Left colon (tissue), 2 donors: ENCODE results near the gene ALPK3. TPM values are rescaled to one million over a fixed set of nuclear protein-coding genes. Genes with fewer than 3 reads are reported as not detected.

Source experiments
- ATAC-seq: fragments of 200-7000 bp; cut with Tn5 transposase; one replicate; pipeline ENCODE4 v1.9.1; 2020; ENCODE audit warnings: mild to moderate bottlenecking, moderate library complexity
- DNase-seq, 2 donors: peaks; one replicate each; pipeline ENCODE4 v3.0.0-alpha.2; 2020
- intact Hi-C, 2 donors: fragments of 100-400 bp; cut with DNase I in 1 of 2; cut with micrococcal nuclease in 1 of 2; formaldehyde crosslinking; loops; one replicate each; pipeline versions ENCODE4 v1.11.2 to v1.14.0; 2022; cut with DNase I, micrococcal nuclease
- total RNA-seq, 2 donors: library from RNA; stranded (reverse); fragmentation: NEBNext Ultra II Directional; extraction: Animal tissue kit (Norgen Biotek cat#: 25700); gene quantifications; one replicate each; pipeline ENCODE4 v1.2.1, GENCODE V29; 2021
- donor health status: DM: no; HTN: no; CAD: no.
- donor health status: DM: yes; HTN: yes; CAD: no.

ALPK3 gene
- total RNA-seq, 2 donors from 2014 or later, result 1.0 to 1.1 TPM

- ATAC-seq (peak; percentile 23), DNase-seq (no peak)
- intact Hi-C loops, result no loop called here
These were observed 1.3 kb downstream of the ALPK3 start for GRCh38 chr15:84818261-84819131.

DNA sequence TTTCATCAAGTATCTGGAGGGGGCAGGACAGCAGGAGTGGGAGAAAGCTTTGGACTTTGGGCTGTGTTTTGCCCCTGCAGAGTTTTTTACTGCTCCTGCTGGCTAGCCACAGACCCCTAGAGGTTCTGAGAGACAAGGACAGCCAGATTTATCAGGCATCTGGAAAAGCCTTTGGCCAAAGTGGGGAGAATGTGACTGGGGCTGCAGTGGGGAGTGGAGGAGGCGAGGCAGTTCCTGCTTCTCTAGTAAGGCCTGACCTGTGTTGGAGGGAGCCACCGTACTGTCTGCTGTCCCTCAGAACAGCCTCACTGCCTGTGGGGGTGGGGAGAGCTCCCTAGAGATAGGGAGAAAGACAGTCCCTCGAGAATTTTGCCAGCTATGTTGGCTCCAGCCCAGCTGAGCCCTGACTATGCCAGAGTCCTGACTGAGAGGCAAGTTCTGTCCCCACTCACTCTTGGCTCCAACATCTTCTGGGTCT is 2.2 kb downstream of the ALPK3 start:
- intact Hi-C loops, result no loop called here
- ATAC-seq (no peak), DNase-seq (no peak)

GRCh38 chr15:84819791-84820190 is 2.6 kb downstream of the ALPK3 start:
- DNase-seq, result peak in 1 of 2 donors; percentile 13
- intact Hi-C loops, result no loop called here
- ATAC-seq, result no peak

- ATAC-seq, result no peak
- intact Hi-C loops, result no loop called here
- no peak for DNase-seq
These were observed 4.4 kb downstream of the ALPK3 start for GRCh38 chr15:84821501-84822021.

- DNase-seq, result no peak
- intact Hi-C loops, result no loop called here
- no peak for ATAC-seq
These were observed 5.6 kb downstream of the ALPK3 start for GRCh38 chr15:84822653-84823281.

GRCh38 chr15:84823282-84823878 is 6.2 kb downstream of the ALPK3 start:
- ATAC-seq, result no peak
- peak in 1 of 2 donors; percentile 8 for DNase-seq
- intact Hi-C loops, result no loop called here

GRCh38 chr15:84824260-84825007 is 7.3 kb downstream of the ALPK3 start:
- no peak for DNase-seq
- ATAC-seq, result no peak
- intact Hi-C loops, result no loop called here

- DNase-seq, result peak in 1 of 2 donors; percentile 59
- peak; percentile 93 for ATAC-seq
- intact Hi-C loops, result no loop called here
These were observed 9.2 kb downstream of the ALPK3 start for GRCh38 chr15:84826369-84826823.

GRCh38 chr15:84827246-84827645 is 10.1 kb downstream of the ALPK3 start:
- ATAC-seq (no peak), DNase-seq (no peak)
- intact Hi-C loops, result no loop called here

GRCh38 chr15:84828086-84828908 is 11.1 kb downstream of the ALPK3 start:
- ATAC-seq (no peak), DNase-seq (no peak)
- intact Hi-C loops, result no loop called here

- ATAC-seq, result peak; percentile 36
- no peak for DNase-seq
- intact Hi-C loops, result no loop called here
These were observed 12.3 kb downstream of the ALPK3 start for GRCh38 chr15:84829428-84829827.

GRCh38 chr15:84830036-84830435 is 12.9 kb downstream of the ALPK3 start:
- ATAC-seq, result no peak
- no peak for DNase-seq
- intact Hi-C loops, result no loop called here

DNA sequence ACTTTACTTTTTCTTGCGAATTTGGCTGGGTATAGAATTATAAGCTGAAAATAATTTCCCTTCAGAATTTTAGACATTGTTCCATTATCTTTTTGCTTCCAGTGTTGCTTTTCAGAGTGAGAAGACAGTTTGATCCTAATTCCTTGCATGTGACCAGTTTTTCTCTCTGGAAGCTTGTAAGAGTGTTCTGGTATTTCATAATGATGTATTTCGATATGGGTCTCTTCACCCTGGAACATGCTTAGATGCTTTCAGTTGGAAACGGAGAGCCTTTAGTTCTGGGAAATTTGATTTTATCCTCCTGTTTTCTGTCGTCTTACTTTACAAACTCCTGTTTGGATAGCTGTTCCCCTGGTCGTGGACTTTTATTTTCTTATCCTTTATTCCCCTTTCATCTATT is 13.9 kb downstream of the ALPK3 start:
- intact Hi-C loops, result no loop called here
- DNase-seq (no peak), ATAC-seq (no peak)

DNA sequence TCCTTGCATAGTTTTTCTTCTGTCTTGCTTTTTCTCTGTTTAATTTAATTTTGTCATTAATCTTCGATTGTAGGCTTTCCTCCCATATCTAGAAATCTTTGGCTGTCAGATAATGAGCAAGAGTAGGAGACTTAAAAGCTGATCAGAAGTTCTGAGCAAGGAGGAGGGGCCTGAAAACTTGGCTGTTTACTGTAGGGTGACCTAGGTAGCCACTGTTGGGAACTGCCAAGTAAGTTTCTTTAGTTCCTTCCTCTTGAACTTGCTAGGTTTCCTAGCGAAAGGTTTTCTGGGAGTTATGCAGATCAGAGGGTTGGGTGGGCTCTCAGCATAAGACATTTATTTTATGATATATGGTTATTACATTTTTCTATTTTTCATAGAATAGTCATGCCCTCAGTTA is 14.5 kb downstream of the ALPK3 start:
- no peak for ATAC-seq
- intact Hi-C loops, result no loop called here
- no peak for DNase-seq

GRCh38 chr15:84832448-84833040 is 15.4 kb downstream of the ALPK3 start:
- intact Hi-C loops, result no loop called here
- no peak for DNase-seq
- ATAC-seq, result no peak

DNA sequence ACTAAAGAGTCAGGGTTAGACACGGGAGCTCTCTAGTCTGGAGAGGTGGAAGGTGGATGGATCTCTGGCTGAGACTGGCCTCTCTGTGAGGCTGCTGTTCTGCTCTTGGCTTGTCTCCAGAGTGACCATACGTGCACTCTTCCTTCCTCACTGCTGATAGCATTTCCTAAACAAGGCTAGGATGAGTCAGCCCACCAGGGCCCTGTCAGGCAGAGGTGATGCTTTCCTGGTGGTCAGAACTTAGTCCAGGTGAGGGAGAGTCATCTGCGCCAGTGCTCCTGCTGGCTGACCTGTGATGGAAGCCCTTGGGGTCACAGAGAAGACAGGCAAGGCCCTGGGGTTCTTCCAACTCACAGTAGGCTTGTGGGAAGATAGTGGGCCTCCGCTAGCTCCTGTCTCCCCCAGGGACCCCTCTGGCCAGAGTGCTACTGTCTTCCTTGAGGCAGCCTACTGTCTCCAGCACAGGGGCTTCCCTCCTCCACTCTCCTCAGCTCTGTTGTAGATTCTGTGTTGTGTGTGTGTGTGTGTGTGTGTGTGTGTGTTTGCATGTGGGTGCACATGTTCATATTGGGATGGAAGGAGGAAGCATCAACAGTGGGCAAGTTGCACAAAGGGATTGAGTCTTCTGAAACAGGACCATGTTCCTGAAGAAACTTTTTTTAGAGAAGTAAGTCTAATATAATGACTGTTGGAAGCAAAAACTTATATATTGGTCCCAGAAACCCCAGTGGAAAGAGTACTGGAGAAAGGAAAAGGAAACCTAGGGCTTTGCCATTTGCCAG is 16.5 kb downstream of the ALPK3 start:
- DNase-seq (no peak), ATAC-seq (no peak)
- intact Hi-C loops, result no loop called here
